HUES48 (cell line): ENCODE results near the gene STAT6.

Experiments used
- H3K27ac ChIP-seq: one replicate; pipeline ENCODE4 v1.7.0; 2013; ENCODE audit warnings: low read depth, low read length, inconsistent platforms
- H3K27me3 ChIP-seq: 2 replicates; pipeline ENCODE4 v1.6.1; 2013; ENCODE audit warnings: mild to moderate bottlenecking, low read length; ENCODE audit not compliant: control insufficient read depth, insufficient read depth
- H3K36me3 ChIP-seq: 2 replicates; pipeline ENCODE4 v1.6.1; 2013; ENCODE audit warnings: low read length; ENCODE audit not compliant: control insufficient read depth, insufficient read depth
- H3K4me1 ChIP-seq: 2 replicates; pipeline ENCODE4 v1.6.1; 2013; ENCODE audit warnings: mild to moderate bottlenecking, low read length; ENCODE audit not compliant: control insufficient read depth, insufficient read depth
- H3K4me3 ChIP-seq: 2 replicates; pipeline ENCODE4 v1.5.1; 2013; ENCODE audit warnings: mild to moderate bottlenecking, low read depth, low read length
- H3K9ac ChIP-seq: 2 replicates; pipeline ENCODE4 v1.6.1; 2013; ENCODE audit warnings: mild to moderate bottlenecking, low read depth, low read length, moderate library complexity
- H3K9me3 ChIP-seq: 2 replicates; pipeline ENCODE4 v1.6.1; 2013; ENCODE audit warnings: low read length; ENCODE audit not compliant: control insufficient read depth, insufficient read depth

STAT6 gene

DNA sequence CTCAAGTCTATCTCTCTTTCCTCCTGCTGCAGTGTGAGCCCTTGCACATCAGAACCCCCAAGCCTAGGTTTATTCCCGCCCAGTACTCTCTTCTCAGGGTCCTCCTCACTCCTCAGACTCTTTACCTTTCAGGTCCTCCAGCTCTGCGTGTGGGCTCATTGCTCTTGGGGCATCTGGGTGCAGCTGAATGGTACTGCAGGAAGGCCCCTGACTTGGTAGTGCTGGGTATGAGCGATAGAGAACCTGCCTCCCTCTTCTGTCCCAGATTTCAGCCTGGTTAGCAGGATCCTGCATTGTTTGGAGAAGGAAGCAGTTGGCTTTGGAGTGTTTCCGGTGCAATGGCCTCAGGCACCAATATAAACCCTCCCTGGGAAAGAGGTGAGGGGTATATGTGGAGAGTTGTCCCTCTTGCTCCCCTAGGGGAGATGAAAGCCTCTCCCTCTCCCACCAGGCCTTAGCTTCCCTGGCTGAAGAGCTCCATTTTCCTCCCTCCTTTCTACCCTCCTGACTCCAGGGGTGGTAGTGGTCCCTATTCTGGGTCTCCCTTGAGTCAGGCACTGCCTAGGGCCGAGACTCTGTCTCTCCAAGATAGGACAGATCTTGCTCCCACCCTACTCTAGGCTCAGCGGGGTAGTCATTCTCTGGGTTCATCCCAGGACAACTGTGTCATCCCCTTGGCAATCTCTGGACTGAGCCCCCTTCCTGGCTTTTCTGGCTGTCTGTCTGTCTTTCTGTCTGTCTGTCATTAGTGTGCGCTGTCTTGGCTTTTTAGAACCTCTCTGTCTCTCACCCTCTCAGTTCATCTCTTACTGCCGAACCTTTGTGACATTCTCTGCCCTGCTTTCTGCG, 21.0 kb upstream of the STAT6 start:
- Histone ChIP-seq H3K36me3 (no peaks in the 10 kb centered on the region), H3K27ac (peak overlapping the region; percentile 16), H3K9me3 (no peaks in the 10 kb centered on the region), H3K4me1 (peaks cover 55% of the 10 kb centered on the region), H3K4me3 (no peak overlapping the region), H3K27me3 (no peaks in the 10 kb centered on the region), H3K9ac (no peak overlapping the region)

DNA sequence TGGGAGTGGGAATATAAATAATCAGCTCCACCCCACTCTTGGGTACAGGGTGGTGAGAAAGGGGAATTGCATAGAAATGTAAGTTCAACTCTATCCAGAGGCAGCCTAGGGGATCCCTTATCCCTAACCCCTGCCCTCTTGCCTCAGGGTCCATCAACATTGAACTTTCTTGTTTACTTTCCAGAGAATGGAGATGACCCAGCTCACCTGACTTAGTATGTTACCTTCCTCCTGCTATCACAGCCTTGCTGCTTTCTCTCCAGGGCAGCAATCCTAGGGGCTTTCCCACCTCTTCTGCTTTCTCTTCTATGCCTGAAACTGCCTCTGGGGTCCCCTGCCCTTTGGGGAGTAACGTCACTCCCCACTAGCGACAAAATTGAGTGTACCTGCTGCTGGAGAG, 19.8 kb upstream of the STAT6 start:
- Histone ChIP-seq H3K27ac (no peak overlapping the region), H3K4me3 (no peak overlapping the region), H3K9ac (no peak overlapping the region), H3K36me3 (no peaks in the 10 kb centered on the region), H3K27me3 (no peaks in the 10 kb centered on the region), H3K4me1 (peaks cover 62% of the 10 kb centered on the region), H3K9me3 (no peaks in the 10 kb centered on the region)

DNA sequence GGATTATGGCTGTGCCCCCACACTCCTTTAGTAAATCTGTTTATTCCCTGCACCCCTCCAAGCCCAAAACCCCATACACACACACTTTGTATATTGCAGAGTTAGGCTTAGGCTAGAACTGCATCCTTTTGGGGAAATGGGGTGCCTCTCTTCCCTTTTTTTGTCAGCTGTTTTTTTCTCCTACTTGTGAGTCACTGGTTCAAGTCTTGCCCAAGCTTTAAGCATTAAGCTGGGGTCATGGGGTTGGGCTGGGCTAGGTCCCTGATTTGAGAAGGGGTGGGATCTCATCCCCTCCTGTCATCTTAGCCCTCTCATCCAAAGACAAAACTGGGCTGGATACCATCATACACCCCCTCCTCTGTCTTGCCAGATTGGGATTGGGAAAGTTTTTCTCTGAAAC, 18.7 kb upstream of the STAT6 start:
- no peaks in the 10 kb centered on the region for H3K9me3 ChIP-seq
- H3K4me3 ChIP-seq: peak overlapping the region; percentile 91
- H3K36me3 ChIP-seq: no peaks in the 10 kb centered on the region
- H3K27me3 ChIP-seq: no peaks in the 10 kb centered on the region
- H3K9ac ChIP-seq: peak overlapping the region; percentile 36; the same call in 1 of the 2 replicates
- peaks cover 52% of the 10 kb centered on the region for H3K4me1 ChIP-seq
- H3K27ac ChIP-seq: peak overlapping the region; percentile 94

DNA sequence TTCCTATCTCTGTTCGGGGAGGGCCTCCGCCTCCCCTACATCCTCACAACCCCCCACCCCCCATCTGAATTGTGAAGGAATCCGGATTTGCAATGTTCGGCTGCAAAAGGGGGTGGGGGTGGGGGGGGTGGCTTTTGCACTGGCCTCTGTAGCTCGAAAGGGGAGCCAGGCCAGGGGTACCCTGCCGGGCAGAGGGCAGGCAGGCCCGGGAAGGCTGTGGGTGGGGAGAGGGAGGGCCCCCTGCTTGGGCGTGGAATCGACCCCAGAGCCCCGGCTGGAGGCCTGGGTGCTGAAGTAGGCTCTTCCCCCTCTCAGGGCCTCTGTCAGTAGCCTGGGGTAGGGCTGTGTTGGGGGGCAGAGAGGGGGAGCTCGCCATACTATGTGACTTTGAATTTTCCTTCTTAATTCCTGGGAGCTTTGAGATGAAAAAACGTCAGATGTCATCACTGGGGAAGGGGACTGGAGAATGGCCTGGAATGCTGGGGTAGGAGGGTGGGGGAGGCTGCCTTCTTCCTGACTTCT, 18.2 kb upstream of the STAT6 start:
- H3K27ac ChIP-seq: peak overlapping the region; percentile 94
- H3K27me3 ChIP-seq: no peaks in the 10 kb centered on the region
- H3K4me1 ChIP-seq: peaks cover 53% of the 10 kb centered on the region
- H3K9ac ChIP-seq: peak overlapping the region; percentile 76
- H3K4me3 ChIP-seq: peak overlapping the region; percentile 91
- H3K36me3 ChIP-seq: no peaks in the 10 kb centered on the region
- no peaks in the 10 kb centered on the region for H3K9me3 ChIP-seq

DNA sequence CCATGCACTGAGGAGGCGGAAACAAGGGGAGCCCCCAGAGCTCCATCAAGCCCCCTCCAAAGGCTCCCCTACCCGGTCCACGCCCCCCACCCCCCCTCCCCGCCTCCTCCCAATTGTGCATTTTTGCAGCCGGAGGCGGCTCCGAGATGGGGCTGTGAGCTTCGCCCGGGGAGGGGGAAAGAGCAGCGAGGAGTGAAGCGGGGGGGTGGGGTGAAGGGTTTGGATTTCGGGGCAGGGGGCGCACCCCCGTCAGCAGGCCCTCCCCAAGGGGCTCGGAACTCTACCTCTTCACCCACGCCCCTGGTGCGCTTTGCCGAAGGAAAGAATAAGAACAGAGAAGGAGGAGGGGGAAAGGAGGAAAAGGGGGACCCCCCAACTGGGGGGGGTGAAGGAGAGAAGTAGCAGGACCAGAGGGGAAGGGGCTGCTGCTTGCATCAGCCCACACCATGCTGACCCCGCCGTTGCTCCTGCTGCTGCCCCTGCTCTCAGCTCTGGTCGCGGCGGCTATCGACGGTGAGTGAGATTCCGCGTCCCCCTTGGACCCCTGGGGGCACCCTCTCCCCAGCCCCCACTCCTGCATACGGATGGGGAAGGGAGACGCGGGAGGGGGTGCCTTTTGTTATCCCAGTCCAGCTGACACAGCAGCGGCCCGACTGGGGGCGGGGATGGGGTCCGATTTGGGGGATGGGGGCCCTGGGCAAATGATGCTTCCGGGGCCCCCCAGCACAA, 17.5 kb upstream of the STAT6 start:
- Histone ChIP-seq H3K9ac (peak overlapping the region; percentile 76), H3K36me3 (no peaks in the 10 kb centered on the region), H3K9me3 (no peaks in the 10 kb centered on the region), H3K27ac (peak overlapping the region; percentile 94), H3K4me3 (peak overlapping the region; percentile 91), H3K27me3 (no peaks in the 10 kb centered on the region), H3K4me1 (peaks cover 46% of the 10 kb centered on the region)

DNA sequence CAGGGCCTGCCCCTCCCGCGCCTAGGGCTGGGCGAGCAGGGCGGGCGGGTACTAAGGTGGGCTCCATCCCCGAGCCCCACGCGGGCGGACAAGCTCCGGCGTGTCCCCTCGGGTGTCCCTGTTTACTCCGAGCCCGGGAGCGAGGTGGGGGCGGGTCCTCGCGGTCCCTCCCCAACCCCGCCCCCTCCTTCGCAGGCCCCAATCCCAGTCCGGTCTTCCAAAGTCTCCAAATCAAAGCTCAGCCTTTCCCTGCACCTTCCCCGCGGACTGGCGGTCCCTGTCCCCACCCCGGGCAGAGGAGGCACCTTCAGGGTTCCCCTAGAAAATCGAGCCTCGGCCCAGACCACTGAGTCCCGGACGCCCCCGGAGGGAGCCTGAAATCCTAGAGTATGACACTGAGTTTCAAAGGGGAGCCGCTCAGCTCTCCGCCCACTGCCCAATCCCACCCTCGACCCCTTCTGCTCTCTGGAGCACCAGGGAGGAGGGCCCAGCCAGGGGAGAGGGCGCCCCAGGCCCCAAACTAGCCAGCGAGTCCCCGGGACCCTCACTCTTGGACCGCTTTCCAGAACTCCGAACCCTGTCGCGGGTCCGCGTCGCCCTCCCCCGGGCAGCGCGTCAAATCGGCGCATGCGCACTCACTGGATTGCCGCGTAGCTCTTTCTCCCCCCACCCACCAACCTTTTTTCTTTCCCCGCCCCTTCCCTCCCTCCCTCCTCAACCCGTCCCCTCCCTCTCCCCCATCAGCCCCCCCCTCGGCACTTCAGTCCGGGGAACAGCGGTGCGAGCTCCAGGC, 16.8 kb upstream of the STAT6 start, which contains the start of gene LRP1:
LRP1 (plus strand) TSS at position 758 of the 793 bp plus-strand sequence. CDS start 482 bp downstream, outside the sequence.
- H3K4me1 ChIP-seq: peaks cover 40% of the 10 kb centered on the region
- H3K9ac ChIP-seq: peak within 1 kb of the TSS; percentile 76
- no peaks in the 10 kb centered on the region for H3K36me3 ChIP-seq
- peak within 1 kb of the TSS; percentile 91 for H3K4me3 ChIP-seq
- no peaks in the 10 kb centered on the region for H3K27me3 ChIP-seq
- H3K9me3 ChIP-seq: no peaks in the 10 kb centered on the region
- peak within 1 kb of the TSS; percentile 94 for H3K27ac ChIP-seq

DNA sequence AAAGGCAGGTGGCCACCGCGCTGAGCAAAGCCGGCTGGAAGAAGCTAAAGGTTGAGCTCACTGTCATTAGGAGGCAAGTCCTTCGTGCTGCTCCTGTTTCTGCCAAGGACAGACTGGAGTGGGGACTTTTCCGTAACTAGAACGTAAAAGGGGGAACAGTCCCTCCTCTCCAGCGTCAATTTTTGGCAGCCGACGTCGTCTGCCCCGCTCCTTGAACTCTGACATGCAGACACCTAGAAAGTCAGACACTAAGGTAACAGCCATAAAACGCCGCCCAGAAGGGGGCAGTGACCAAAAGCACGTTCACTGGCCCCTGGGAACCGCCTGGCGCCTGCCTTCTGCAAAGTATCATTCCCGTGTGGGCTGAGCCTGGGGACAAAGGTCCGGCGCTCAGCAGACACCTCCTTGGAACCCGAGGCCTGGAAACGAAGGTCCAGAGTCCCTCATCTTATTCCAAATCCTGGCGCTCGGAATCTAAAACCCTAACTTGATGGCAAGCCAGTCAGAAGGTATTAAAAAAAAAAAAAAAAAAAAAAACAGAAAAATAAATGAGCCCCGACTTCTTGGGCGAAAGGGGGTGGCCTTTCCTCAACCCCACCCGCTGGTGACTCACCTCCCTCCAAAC, 16.1 kb upstream of the STAT6 start:
- H3K9me3 ChIP-seq: no peaks in the 10 kb centered on the region
- no peaks in the 10 kb centered on the region for H3K27me3 ChIP-seq
- H3K4me3 ChIP-seq: peak overlapping the region; percentile 91
- peaks cover 33% of the 10 kb centered on the region for H3K4me1 ChIP-seq
- H3K36me3 ChIP-seq: no peaks in the 10 kb centered on the region
- H3K27ac ChIP-seq: peak overlapping the region; percentile 94
- H3K9ac ChIP-seq: no peak overlapping the region

DNA sequence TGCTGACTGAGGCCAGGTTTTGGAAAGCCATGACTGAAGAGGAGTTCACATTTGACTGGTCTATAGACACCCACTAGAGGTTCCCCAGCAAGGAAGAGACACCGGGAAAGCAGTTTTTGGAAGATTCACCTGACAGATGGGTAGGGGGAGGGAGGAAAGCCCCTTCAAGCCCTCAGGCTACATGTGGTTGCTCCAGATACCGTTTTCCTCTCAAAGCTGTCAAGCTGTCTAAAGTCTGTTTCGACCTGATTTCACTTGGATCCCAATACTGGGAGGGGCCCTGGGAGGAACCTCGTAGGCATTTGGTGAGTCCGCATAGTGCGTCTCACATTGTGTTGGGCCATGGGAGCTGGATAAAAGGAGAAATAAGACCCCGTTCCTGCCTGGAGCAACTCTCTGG, 15.4 kb upstream of the STAT6 start:
- H3K27ac ChIP-seq: peak overlapping the region; percentile 94
- peaks cover 27% of the 10 kb centered on the region for H3K4me1 ChIP-seq
- peak overlapping the region; percentile 91; the same call in 1 of the 2 replicates for H3K4me3 ChIP-seq
- no peaks in the 10 kb centered on the region for H3K27me3 ChIP-seq
- no peaks in the 10 kb centered on the region for H3K36me3 ChIP-seq
- no peaks in the 10 kb centered on the region for H3K9me3 ChIP-seq
- no peak overlapping the region for H3K9ac ChIP-seq

DNA sequence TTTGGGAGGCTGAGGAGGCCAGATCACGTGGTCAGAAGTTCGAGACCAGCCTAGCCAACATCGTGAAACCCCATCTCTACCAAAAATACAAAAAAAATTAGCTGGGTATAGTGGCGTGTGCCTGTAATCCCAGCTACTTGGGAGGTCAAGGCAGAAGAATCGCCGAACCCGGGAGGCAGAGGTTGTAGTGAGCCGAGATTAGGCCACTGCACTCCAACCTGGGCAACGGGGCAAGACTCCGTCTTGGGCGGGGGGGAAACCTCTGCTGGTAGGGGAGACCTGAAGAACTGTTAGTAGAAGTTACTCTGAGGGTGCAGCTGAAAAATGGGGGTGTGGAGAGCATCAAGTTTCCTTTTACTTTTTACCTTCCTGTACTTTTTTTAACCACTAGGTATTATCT, 14.9 kb upstream of the STAT6 start:
- Histone ChIP-seq H3K9ac (no peak overlapping the region), H3K36me3 (no peaks in the 10 kb centered on the region), H3K4me1 (peaks cover 22% of the 10 kb centered on the region), H3K27me3 (no peaks in the 10 kb centered on the region), H3K4me3 (no peak overlapping the region), H3K27ac (no peak overlapping the region), H3K9me3 (no peaks in the 10 kb centered on the region)

DNA sequence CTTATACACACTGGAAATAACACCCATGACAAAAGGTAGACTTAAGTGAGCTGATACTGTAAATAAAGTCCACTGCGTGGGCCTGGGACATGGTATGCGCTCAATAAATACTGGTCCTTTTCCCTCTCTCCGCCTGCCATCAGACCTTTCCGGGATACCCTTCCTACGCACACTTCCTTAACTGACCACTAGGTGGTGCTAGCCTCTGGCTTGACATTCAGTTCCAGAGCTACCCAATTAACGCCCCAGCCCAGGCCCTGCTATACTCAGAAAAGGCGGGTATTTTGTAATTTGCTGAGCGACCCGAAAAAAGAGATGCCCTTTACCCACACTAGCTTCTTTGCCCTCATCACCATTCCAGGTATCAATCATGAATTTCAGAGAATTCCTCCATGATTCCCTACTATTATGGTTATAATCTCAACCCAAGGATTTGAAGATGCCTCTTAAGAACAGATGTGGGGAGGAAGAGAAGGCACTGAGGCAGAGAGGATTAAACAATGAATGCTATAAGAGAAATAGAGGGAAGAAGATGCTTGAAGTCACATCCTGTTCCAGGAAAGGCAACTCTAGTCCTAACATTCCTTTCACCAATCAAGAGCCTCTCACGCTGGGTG, 13.2 kb upstream of the STAT6 start:
- H3K4me1 ChIP-seq: peaks cover 9% of the 10 kb centered on the region
- no peaks in the 10 kb centered on the region for H3K9me3 ChIP-seq
- no peak overlapping the region for H3K9ac ChIP-seq
- no peaks in the 10 kb centered on the region for H3K36me3 ChIP-seq
- no peak overlapping the region for H3K4me3 ChIP-seq
- no peaks in the 10 kb centered on the region for H3K27me3 ChIP-seq
- H3K27ac ChIP-seq: no peak overlapping the region
